Measurements from ENCODE around the gene ATP2C1. TPM values are rescaled to one million over a fixed set of nuclear protein-coding genes. Genes with fewer than 3 reads are reported as not detected.

ATP2C1 gene
- total and polyA plus RNA-seq, 9 of the 15 experiments (the other 6 are each of a cell fraction or from before 2014, with no cell fraction given): 10.0 to 53.5 (median 27.9) TPM

GRCh38 chr3:130865489-130865888, 28.4 kb upstream of the ATP2C1 start:
- BruUV-seq (replicated peaks): no TSS peak
- H3K27ac ChIP-seq (ENCODE audit: extremely low read depth, low read depth, low read length): no peak overlapping the region
- DNase-seq (ENCODE audit: extremely low read depth in 1 of 4, low spot score in 3 of 4) (no peak), ATAC-seq (no peak), FAIRE-seq (no peak)
- H3K9ac ChIP-seq (ENCODE audit: insufficient read depth in 1 of 2, low read depth in 2 of 2, low read length in 2 of 2): no peak overlapping the region
- H2AFZ ChIP-seq (ENCODE audit: low read depth, low read length): no peak overlapping the region
- POLR2A ChIA-PET: no interaction called here
- H3K4me2 ChIP-seq (ENCODE audit: insufficient read depth, low read length): no peak overlapping the region
- in situ Hi-C loops (cut with MboI): no loop called here
- no peaks in the 10 kb centered on the region for H3K27me3 ChIP-seq (ENCODE audit: control insufficient read depth in 2 of 2, insufficient read depth in 2 of 2, low read length in 2 of 2)
- no peaks in the 10 kb centered on the region for H3K9me3 ChIP-seq (replicated peaks; ENCODE audit: control insufficient read depth, insufficient read depth, low read depth, low read length)
- WGBS (ENCODE audit: insufficient coverage, low coverage, missing lambda C conversion rate): 85% methylated on average over 2 of the region's 2 CpGs
- TF ChIP-seq ZBTB33 (CRISPR knock-in tag; IDR thresholded peaks at IDR 0.05) (peak; percentile 63), ZNF766 (CRISPR knock-in tag; conservative IDR thresholded peaks at IDR 0.05) (peak; percentile 81), BRF2 (IDR thresholded peaks at IDR 0.05; ENCODE audit: borderline replicate concordance, insufficient read depth, insufficient read length) (no peak), ZFP36 (IDR thresholded peaks at IDR 0.05; ENCODE audit: low read depth, low read length, partially characterized antibody) (peak; percentile 37)
- peaks cover 0 to 4% of the 10 kb centered on the region in 2 experiments; a peak in 2 of 5 replicates for H3K4me1 ChIP-seq (replicated peaks in 1 of 2; ENCODE audit: control insufficient read depth in 2 of 2, insufficient read depth in 2 of 2, low read length in 2 of 2)
- H3K79me2 ChIP-seq (ENCODE audit: control insufficient read depth, insufficient read depth, low read length): no peaks in the 10 kb centered on the region
- intact Hi-C loops (cut with micrococcal nuclease): no loop called here
- H3K9me1 ChIP-seq (ENCODE audit: control insufficient read depth, insufficient read depth, low read length): no peaks in the 10 kb centered on the region
- H4K20me1 ChIP-seq (replicated peaks; ENCODE audit: control insufficient read depth, insufficient read depth, low read length): no peaks in the 10 kb centered on the region
- no peak overlapping the region for H3K4me3 ChIP-seq
- H3K36me3 ChIP-seq (ENCODE audit: control insufficient read depth, insufficient read depth, low read length): no peaks in the 10 kb centered on the region
- CTCF ChIA-PET (ENCODE audit: low intra/inter-chr PET ratio): no interaction called here
